AG04449 (cell line): ENCODE measurements around the gene TMEM174.
"Not testable (repeated sequence)": the region's sequence is repeated elsewhere in the genome, so short reads cannot be mapped to it uniquely, and the experiment has no call there.

Experiments
- CTCF ChIA-PET: fragments of 350-600 bp; formaldehyde crosslinking; extraction: SDS; loops from one replicate; lab custom pipeline; 2021; ENCODE audit warnings: antibody characterized with exemption; lab: Yijun Ruan, JAX
- POLR2A ChIA-PET: fragments of 400-600, 350-600 bp; formaldehyde crosslinking; extraction: SDS; loops from one replicate; lab custom pipeline; 2020; ENCODE audit warnings: antibody characterized with exemption, inconsistent platforms; lab: Yijun Ruan, JAX
- DNase-seq: peaks from one replicate; pipeline ENCODE4 v3.0.0-alpha.2; 2010; ENCODE audit warnings: low read depth, low spot score
- H3K4me3 ChIP-seq: 2 replicates; pipeline ENCODE4 v1.5.1; 2011; ENCODE audit warnings: low read depth, mild to moderate bottlenecking, control low read depth, low read length
- TF ChIP-seq, protein P1 (sequence below): IDR thresholded peaks from one replicate; pipeline ENCODE4 v1.5.1; 2011; ENCODE audit warnings: mild to moderate bottlenecking, moderate library complexity, low read length, control low read depth, inconsistent platforms; ENCODE audit not compliant: insufficient read depth; ENCODE audit errors: missing control alignments

TMEM174 gene

GRCh38 chr5:73205305-73205704 lies 32.3 kb downstream of the TMEM174 start:
- TF ChIP-seq, protein P1, sequence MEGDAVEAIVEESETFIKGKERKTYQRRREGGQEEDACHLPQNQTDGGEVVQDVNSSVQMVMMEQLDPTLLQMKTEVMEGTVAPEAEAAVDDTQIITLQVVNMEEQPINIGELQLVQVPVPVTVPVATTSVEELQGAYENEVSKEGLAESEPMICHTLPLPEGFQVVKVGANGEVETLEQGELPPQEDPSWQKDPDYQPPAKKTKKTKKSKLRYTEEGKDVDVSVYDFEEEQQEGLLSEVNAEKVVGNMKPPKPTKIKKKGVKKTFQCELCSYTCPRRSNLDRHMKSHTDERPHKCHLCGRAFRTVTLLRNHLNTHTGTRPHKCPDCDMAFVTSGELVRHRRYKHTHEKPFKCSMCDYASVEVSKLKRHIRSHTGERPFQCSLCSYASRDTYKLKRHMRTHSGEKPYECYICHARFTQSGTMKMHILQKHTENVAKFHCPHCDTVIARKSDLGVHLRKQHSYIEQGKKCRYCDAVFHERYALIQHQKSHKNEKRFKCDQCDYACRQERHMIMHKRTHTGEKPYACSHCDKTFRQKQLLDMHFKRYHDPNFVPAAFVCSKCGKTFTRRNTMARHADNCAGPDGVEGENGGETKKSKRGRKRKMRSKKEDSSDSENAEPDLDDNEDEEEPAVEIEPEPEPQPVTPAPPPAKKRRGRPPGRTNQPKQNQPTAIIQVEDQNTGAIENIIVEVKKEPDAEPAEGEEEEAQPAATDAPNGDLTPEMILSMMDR = no peak
- DNase-seq = no peak
- POLR2A ChIA-PET = no interaction called here
- CTCF ChIA-PET = interaction anchor here (1.0 to 3.2 kb wide), 3 partner anchors 9 to 122 kb away, joined by 3 to 30 read pairs (median 4); no protein-coding TSS in a partner anchor
- no peak overlapping the region for H3K4me3 ChIP-seq

- DNase-seq, H3K4me3 ChIP-seq, POLR2A ChIA-PET: not testable (repeated sequence)
- CTCF ChIA-PET = interaction anchor here (0.7 to 3.2 kb wide), 5 partner anchors 8 to 124 kb away, joined by 3 to 30 read pairs (median 4); no protein-coding TSS in a partner anchor
These were observed 34.2 kb downstream of the TMEM174 start for GRCh38 chr5:73207239-73207638.

DNA sequence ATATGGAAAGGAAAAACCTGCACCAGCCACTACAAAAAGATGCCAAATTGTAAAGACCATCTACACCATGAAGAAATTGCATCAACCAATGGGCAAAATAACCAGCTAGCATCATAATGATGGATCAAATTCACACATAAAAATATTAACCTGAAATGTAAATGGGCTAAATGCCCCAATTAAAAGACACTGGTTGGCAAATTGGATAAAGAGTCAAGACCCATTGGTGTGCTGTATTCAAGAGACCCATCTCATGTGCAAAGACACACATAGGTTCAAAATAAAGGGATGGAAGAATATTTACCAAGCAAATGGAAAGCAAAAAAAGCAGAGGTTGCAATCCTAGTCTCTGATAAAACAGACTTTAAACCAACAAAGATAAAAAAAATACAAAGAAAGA lies 36.1 kb downstream of the TMEM174 start:
- CTCF ChIA-PET = interaction anchor here (1.2 to 1.9 kb wide), 3 partner anchors 10 to 126 kb away, joined by 3 to 5 read pairs (median 3); no protein-coding TSS in a partner anchor
- DNase-seq, H3K4me3 ChIP-seq, POLR2A ChIA-PET: not testable (repeated sequence)

DNA sequence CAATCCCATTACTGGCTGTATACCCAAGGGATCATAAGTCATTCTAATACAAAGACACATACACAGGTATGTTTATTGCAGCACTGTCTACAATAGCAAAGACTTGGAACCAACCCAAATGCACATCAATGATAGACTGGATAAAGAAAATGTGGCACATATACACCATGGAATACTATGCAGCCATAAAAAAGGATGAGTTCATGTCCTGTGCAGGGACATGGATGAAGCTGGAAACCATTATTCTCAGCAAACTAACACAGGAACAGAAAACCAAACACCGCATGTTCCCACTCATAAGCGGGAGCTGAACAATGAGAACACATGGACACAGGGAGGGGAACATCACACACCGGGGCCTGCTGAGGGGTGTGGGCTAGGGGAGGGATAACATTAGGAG lies 39.7 kb downstream of the TMEM174 start:
- POLR2A ChIA-PET = not testable (repeated sequence)

GRCh38 chr5:73213566-73213998 lies 40.6 kb downstream of the TMEM174 start:
- 0 out of 2 replicates have a peak overlapping the region, but pooled peaks have one; percentile 8 for H3K4me3 ChIP-seq
- CTCF ChIA-PET = interaction anchor here (3.6 to 6.9 kb wide), 7 partner anchors 13 to 284 kb away, joined by 27 to 193 read pairs (median 69); partner anchors contain the start of genes BTF3 and FOXD1
- TF ChIP-seq, protein P1 = no peak
- POLR2A ChIA-PET = no interaction called here
- peak; percentile 65 for DNase-seq

More for the DNA sequence above, 39.7 kb downstream of the TMEM174 start:
- not testable (repeated sequence) for H3K4me3 ChIP-seq, DNase-seq
- CTCF ChIA-PET = interaction anchor here (1.1 to 1.8 kb wide), 2 partner anchors 10 to 12 kb away, joined by 4 to 10 read pairs; no protein-coding TSS in a partner anchor

- no peak for DNase-seq
- no peak overlapping the region for H3K4me3 ChIP-seq
- TF ChIP-seq, protein P1 = no peak
- POLR2A ChIA-PET = no interaction called here
- CTCF ChIA-PET = interaction anchor here (1.1 to 6.9 kb wide), 14 partner anchors 12 to 295 kb away, joined by 3 to 193 read pairs (median 27); partner anchors contain the start of genes BTF3 and FOXD1
These were observed 41.3 kb downstream of the TMEM174 start for GRCh38 chr5:73214306-73214705.

GRCh38 chr5:73214996-73215395 lies 42.0 kb downstream of the TMEM174 start:
- POLR2A ChIA-PET = interaction anchor here (2.2 kb wide), 1 partner anchor 228 kb away, joined by 12 read pairs; no protein-coding TSS in a partner anchor
- H3K4me3 ChIP-seq = no peak overlapping the region
- no peak for DNase-seq

More at GRCh38 chr5:73214996-73215395, 42.0 kb downstream of the TMEM174 start:
- CTCF ChIA-PET = interaction anchor here (0.8 to 6.9 kb wide), 62 partner anchors 8 to 327 kb away, joined by 3 to 193 read pairs (median 10); partner anchors contain the start of genes BTF3, FCHO2, FOXD1 and TMEM171
- TF ChIP-seq, protein P1 = no peak
